Activated naive CD8-positive, alpha-beta T cell treated with anti-CD3 and anti-CD28 coated beads, Interleukin-2, amount 50 U/mL, for 24 hours (primary cell): ENCODE data around the gene BMPR1A.

Experiments
- ATAC-seq: fragments of 150-1000 bp; cut with Tn5 transposase; one replicate; pipeline ENCODE4 v1.10.0; 2021
- DNase-seq: peaks from one replicate; pipeline ENCODE4 v3.0.0; 2021
- H3K27ac Mint-ChIP-seq: one replicate; pipeline ENCODE4 v1.8.0; 2021; ENCODE audit warnings: mild to moderate bottlenecking, mixed read lengths
- H3K27me3 Mint-ChIP-seq: one replicate; pipeline ENCODE4 v1.8.0; 2021; ENCODE audit warnings: mixed read lengths
- H3K36me3 Mint-ChIP-seq: one replicate; pipeline ENCODE4 v1.8.0; 2021; ENCODE audit warnings: low read depth, mixed read lengths
- H3K4me1 Mint-ChIP-seq: one replicate; pipeline ENCODE4 v1.8.0; 2021; ENCODE audit warnings: mixed read lengths
- H3K4me3 Mint-ChIP-seq: one replicate; pipeline ENCODE4 v1.8.0; 2021; ENCODE audit warnings: mild to moderate bottlenecking, moderate library complexity, mixed read lengths
- H3K9me3 Mint-ChIP-seq: one replicate; pipeline ENCODE4 v1.8.0; 2021; ENCODE audit warnings: mixed read lengths

The BMPR1A gene

GRCh38 chr10:86961481-86962091, 205.2 kb downstream of the BMPR1A start:
- Mint-ChIP-seq H3K4me3 (no peak overlapping the region), H3K9me3 (no peaks in the 10 kb centered on the region), H3K27me3 (no peaks in the 10 kb centered on the region), H3K27ac (no peak overlapping the region), H3K36me3 (no peaks in the 10 kb centered on the region), H3K4me1 (peaks cover 17% of the 10 kb centered on the region)
- no peak for ATAC-seq
- DNase-seq, result no peak

- H3K9me3 Mint-ChIP-seq, result no peaks in the 10 kb centered on the region
- no peak overlapping the region for H3K4me3 Mint-ChIP-seq
- DNase-seq (no peak), ATAC-seq (no peak)
- H3K36me3 Mint-ChIP-seq, result no peaks in the 10 kb centered on the region
- peaks cover 21% of the 10 kb centered on the region for H3K4me1 Mint-ChIP-seq
- no peak overlapping the region for H3K27ac Mint-ChIP-seq
- no peaks in the 10 kb centered on the region for H3K27me3 Mint-ChIP-seq
Measured at GRCh38 chr10:86962136-86962980, 205.9 kb downstream of the BMPR1A start.

- no peaks in the 10 kb centered on the region for H3K9me3 Mint-ChIP-seq
- H3K4me1 Mint-ChIP-seq, result peaks cover 21% of the 10 kb centered on the region
- DNase-seq (no peak), ATAC-seq (no peak)
- H3K36me3 Mint-ChIP-seq, result no peaks in the 10 kb centered on the region
- H3K27me3 Mint-ChIP-seq, result peaks cover 3% of the 10 kb centered on the region
- no peak overlapping the region for H3K27ac Mint-ChIP-seq
- no peak overlapping the region for H3K4me3 Mint-ChIP-seq
Measured at GRCh38 chr10:86962981-86963310, 206.5 kb downstream of the BMPR1A start.

- no peak overlapping the region for H3K27ac Mint-ChIP-seq
- no peak for ATAC-seq
- H3K27me3 Mint-ChIP-seq, result peaks cover 4% of the 10 kb centered on the region
- peak; percentile 1 for DNase-seq
- H3K4me1 Mint-ChIP-seq, result peaks cover 21% of the 10 kb centered on the region
- no peak overlapping the region for H3K4me3 Mint-ChIP-seq
- no peaks in the 10 kb centered on the region for H3K9me3 Mint-ChIP-seq
- H3K36me3 Mint-ChIP-seq, result no peaks in the 10 kb centered on the region
Measured at GRCh38 chr10:86963341-86963919, 207.0 kb downstream of the BMPR1A start.

GRCh38 chr10:86964061-86964846, 207.8 kb downstream of the BMPR1A start:
- DNase-seq (peak; percentile 1), ATAC-seq (no peak)
- Mint-ChIP-seq H3K4me1 (peaks cover 26% of the 10 kb centered on the region), H3K36me3 (no peaks in the 10 kb centered on the region), H3K9me3 (no peaks in the 10 kb centered on the region), H3K4me3 (no peak overlapping the region), H3K27me3 (peaks cover 8% of the 10 kb centered on the region), H3K27ac (no peak overlapping the region)

- peaks cover 27% of the 10 kb centered on the region for H3K4me1 Mint-ChIP-seq
- peaks cover 8% of the 10 kb centered on the region for H3K27me3 Mint-ChIP-seq
- no peaks in the 10 kb centered on the region for H3K9me3 Mint-ChIP-seq
- DNase-seq (peak; percentile 1), ATAC-seq (no peak)
- H3K27ac Mint-ChIP-seq, result no peak overlapping the region
- no peak overlapping the region for H3K4me3 Mint-ChIP-seq
- no peaks in the 10 kb centered on the region for H3K36me3 Mint-ChIP-seq
Measured at GRCh38 chr10:86964847-86965190, 208.4 kb downstream of the BMPR1A start.

GRCh38 chr10:86965986-86966654, 209.7 kb downstream of the BMPR1A start:
- peak; percentile 38 for ATAC-seq
- H3K9me3 Mint-ChIP-seq, result no peaks in the 10 kb centered on the region
- peak; percentile 22 for DNase-seq
- H3K27me3 Mint-ChIP-seq, result peaks cover 8% of the 10 kb centered on the region
- H3K36me3 Mint-ChIP-seq, result no peaks in the 10 kb centered on the region
- H3K4me3 Mint-ChIP-seq, result peak overlapping the region; percentile 61
- peak overlapping the region; percentile 93 for H3K27ac Mint-ChIP-seq
- H3K4me1 Mint-ChIP-seq, result peaks cover 33% of the 10 kb centered on the region

GRCh38 chr10:86967481-86967941, 211.1 kb downstream of the BMPR1A start:
- H3K4me3 Mint-ChIP-seq, result no peak overlapping the region
- H3K4me1 Mint-ChIP-seq, result peaks cover 38% of the 10 kb centered on the region
- H3K27ac Mint-ChIP-seq, result no peak overlapping the region
- H3K9me3 Mint-ChIP-seq, result no peaks in the 10 kb centered on the region
- ATAC-seq (no peak), DNase-seq (no peak)
- H3K27me3 Mint-ChIP-seq, result peaks cover 8% of the 10 kb centered on the region
- no peaks in the 10 kb centered on the region for H3K36me3 Mint-ChIP-seq

GRCh38 chr10:86968271-86968993, 212.0 kb downstream of the BMPR1A start, which contains the start of gene ADIRF:
TSS of gene ADIRF (plus strand) at chr10:86968482. CDS start at chr10:86968545, 63 bp downstream.
- ATAC-seq, result no peak

GRCh38 chr10:86968994-86969355, 212.6 kb downstream of the BMPR1A start:
- H3K36me3 Mint-ChIP-seq, result no peaks in the 10 kb centered on the region
- peaks cover 11% of the 10 kb centered on the region for H3K27me3 Mint-ChIP-seq
- H3K9me3 Mint-ChIP-seq, result no peaks in the 10 kb centered on the region
- H3K4me1 Mint-ChIP-seq, result peaks cover 38% of the 10 kb centered on the region
- no peak for DNase-seq
- no peak for ATAC-seq
- no peak overlapping the region for H3K27ac Mint-ChIP-seq
- no peak overlapping the region for H3K4me3 Mint-ChIP-seq

More at GRCh38 chr10:86968271-86968993, 212.0 kb downstream of the BMPR1A start, which contains the start of gene ADIRF:
- Mint-ChIP-seq H3K9me3 (no peaks in the 10 kb centered on the region), H3K4me3 (no peak within 1 kb of the TSS), H3K27ac (no peak within 1 kb of the TSS), H3K36me3 (no peaks in the 10 kb centered on the region), H3K4me1 (peaks cover 38% of the 10 kb centered on the region), H3K27me3 (peaks cover 11% of the 10 kb centered on the region)
- no peak for DNase-seq

- DNase-seq, result no peak
- ATAC-seq, result no peak
- Mint-ChIP-seq H3K9me3 (no peaks in the 10 kb centered on the region), H3K27me3 (peaks cover 11% of the 10 kb centered on the region), H3K27ac (no peak overlapping the region), H3K4me3 (no peak overlapping the region), H3K36me3 (no peaks in the 10 kb centered on the region), H3K4me1 (peaks cover 38% of the 10 kb centered on the region)
Measured at GRCh38 chr10:86969421-86970041, 213.1 kb downstream of the BMPR1A start.

- H3K9me3 Mint-ChIP-seq, result no peaks in the 10 kb centered on the region
- no peaks in the 10 kb centered on the region for H3K36me3 Mint-ChIP-seq
- ATAC-seq (no peak), DNase-seq (no peak)
- peaks cover 33% of the 10 kb centered on the region for H3K4me1 Mint-ChIP-seq
- H3K4me3 Mint-ChIP-seq, result peak overlapping the region; percentile 73
- peaks cover 11% of the 10 kb centered on the region for H3K27me3 Mint-ChIP-seq
- peak overlapping the region; percentile 54 for H3K27ac Mint-ChIP-seq
Measured at GRCh38 chr10:86970162-86970981, 214.0 kb downstream of the BMPR1A start.

GRCh38 chr10:86970982-86971231, 214.5 kb downstream of the BMPR1A start:
- no peak for ATAC-seq
- Mint-ChIP-seq H3K27ac (peak overlapping the region; percentile 54), H3K36me3 (no peaks in the 10 kb centered on the region), H3K9me3 (no peaks in the 10 kb centered on the region), H3K27me3 (peaks cover 11% of the 10 kb centered on the region), H3K4me1 (peaks cover 28% of the 10 kb centered on the region), H3K4me3 (peak overlapping the region; percentile 73)
- DNase-seq, result no peak
